DND-41 (cell line): ENCODE data around the gene ZNF878.
A peak's percentile ranks its signal among the peaks of the same experiment; 100 is the strongest.

Experiments
- ATAC-seq: fragments of 200-7000 bp; cut with Tn5 transposase; 3 replicates; pipeline ENCODE4 v1.9.1; 2021; ENCODE audit warnings: low read depth; ENCODE audit not compliant: insufficient read depth
- DNase-seq: peaks from one replicate; pipeline ENCODE4 v3.0.0-alpha.2; 2020
- H2AFZ ChIP-seq: 2 replicates; pipeline ENCODE4 v1.6.0; 2012; ENCODE audit warnings: low read depth, low read length
- H3K27ac ChIP-seq: 2 replicates; pipeline ENCODE4 v1.5.1; 2012; ENCODE audit warnings: low read length, inconsistent platforms
- H3K27me3 ChIP-seq: fragments of 200-600 bp; sonication (generic); 2 replicates; pipeline ENCODE4 v1.6.0; 2012; ENCODE audit warnings: low read length, mild to moderate bottlenecking, inconsistent platforms; ENCODE audit not compliant: insufficient read depth, poor library complexity
- H3K36me3 ChIP-seq: 2 replicates; pipeline ENCODE4 v1.5.1; 2012; ENCODE audit warnings: low read length, inconsistent platforms; ENCODE audit not compliant: insufficient read depth
- H3K4me1 ChIP-seq: 2 replicates; pipeline ENCODE4 v1.5.1; 2012; ENCODE audit warnings: mild to moderate bottlenecking, low read length; ENCODE audit not compliant: insufficient read depth
- H3K4me2 ChIP-seq: 2 replicates; pipeline ENCODE4 v1.6.0; 2012; ENCODE audit warnings: mild to moderate bottlenecking, moderate library complexity, low read length, inconsistent platforms; ENCODE audit not compliant: insufficient read depth
- H3K4me3 ChIP-seq, 2 experiments: fragments of 200-600 bp in 1 of 2; shearing (Covaris generic) in 1 of 2; 2 replicates each; pipeline ENCODE4 v1.5.1; 2012 to 2016; ENCODE audit warnings: inconsistent platforms in 2 of 2, low read length in 2 of 2, mild to moderate bottlenecking in 2 of 2, low read depth in 1 of 2, moderate library complexity in 1 of 2
- H3K79me2 ChIP-seq: 2 replicates; pipeline ENCODE4 v1.6.0; 2012; ENCODE audit warnings: low read length, inconsistent platforms; ENCODE audit not compliant: insufficient read depth
- H3K9ac ChIP-seq: 2 replicates; pipeline ENCODE4 v1.6.0; 2012; ENCODE audit warnings: low read depth, mild to moderate bottlenecking, inconsistent platforms, low read length, moderate library complexity
- H3K9me3 ChIP-seq: 2 replicates; pipeline ENCODE4 v1.5.1; 2012; ENCODE audit warnings: low read length, moderate library complexity, mild to moderate bottlenecking, inconsistent platforms; ENCODE audit not compliant: insufficient read depth, severe bottlenecking
- H4K20me1 ChIP-seq: 2 replicates; pipeline ENCODE4 v1.6.0; 2012; ENCODE audit warnings: low read length; ENCODE audit not compliant: insufficient read depth
- EZH2 ChIP-seq: IDR thresholded peaks from 3 replicates; pipeline ENCODE4 v1.6.1; 2012; ENCODE audit warnings: borderline replicate concordance, low read depth, mild to moderate bottlenecking, moderate library complexity, low read length, inconsistent platforms; ENCODE audit not compliant: severe bottlenecking
- TF ChIP-seq, protein P1 (sequence below): IDR thresholded peaks from 2 replicates; pipeline ENCODE4 v1.5.1; 2012; ENCODE audit warnings: borderline replicate concordance, low read length, moderate library complexity, mild to moderate bottlenecking; ENCODE audit not compliant: poor library complexity, severe bottlenecking; ENCODE audit errors: extremely low read depth

The ZNF878 gene

DNA sequence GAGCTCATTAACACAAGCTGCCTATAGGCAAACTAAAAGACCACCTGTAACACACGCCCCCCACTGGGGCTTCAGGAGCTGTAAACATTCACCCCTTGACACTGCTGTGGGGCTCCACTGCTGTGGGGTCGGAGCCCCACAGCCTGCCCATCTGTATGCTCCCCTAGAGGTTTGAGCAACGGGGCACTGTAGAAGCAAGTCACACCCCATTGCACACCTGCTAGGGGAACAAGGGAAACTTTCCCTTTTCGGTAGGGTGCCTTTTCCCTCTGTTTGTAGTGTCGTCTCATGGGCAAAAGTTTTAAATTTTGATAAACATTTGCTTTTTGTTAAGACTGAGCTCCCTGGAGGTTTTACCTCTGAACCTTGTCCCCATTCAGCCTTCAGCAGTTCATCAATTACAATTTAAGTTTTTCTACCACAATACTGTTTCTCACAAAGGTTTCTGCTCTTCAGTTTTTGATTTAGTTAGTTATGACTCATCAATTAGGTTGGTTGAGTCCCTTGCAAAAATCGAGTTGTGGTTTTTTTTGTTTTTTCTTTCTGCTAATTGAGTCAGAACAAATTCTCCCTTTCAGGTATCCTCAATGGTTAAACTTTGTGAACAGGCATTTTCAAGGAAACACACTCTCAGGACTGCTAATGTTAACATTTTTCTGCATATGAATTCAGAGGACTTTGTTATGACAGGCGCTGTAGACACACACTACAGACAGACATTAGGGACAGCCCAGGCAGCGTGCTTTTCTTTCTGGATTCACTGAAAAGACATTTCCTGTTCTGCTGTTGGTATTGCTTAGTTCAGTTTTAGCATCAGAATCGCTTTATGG is 52.4 kb downstream of the ZNF878 start:
- peaks cover 64% of the 10 kb centered on the region for H3K36me3 ChIP-seq
- no peak overlapping the region for H3K27ac ChIP-seq
- no peak overlapping the region for H3K9ac ChIP-seq
- H3K4me2 ChIP-seq: no peak overlapping the region
- TF ChIP-seq, protein P1, sequence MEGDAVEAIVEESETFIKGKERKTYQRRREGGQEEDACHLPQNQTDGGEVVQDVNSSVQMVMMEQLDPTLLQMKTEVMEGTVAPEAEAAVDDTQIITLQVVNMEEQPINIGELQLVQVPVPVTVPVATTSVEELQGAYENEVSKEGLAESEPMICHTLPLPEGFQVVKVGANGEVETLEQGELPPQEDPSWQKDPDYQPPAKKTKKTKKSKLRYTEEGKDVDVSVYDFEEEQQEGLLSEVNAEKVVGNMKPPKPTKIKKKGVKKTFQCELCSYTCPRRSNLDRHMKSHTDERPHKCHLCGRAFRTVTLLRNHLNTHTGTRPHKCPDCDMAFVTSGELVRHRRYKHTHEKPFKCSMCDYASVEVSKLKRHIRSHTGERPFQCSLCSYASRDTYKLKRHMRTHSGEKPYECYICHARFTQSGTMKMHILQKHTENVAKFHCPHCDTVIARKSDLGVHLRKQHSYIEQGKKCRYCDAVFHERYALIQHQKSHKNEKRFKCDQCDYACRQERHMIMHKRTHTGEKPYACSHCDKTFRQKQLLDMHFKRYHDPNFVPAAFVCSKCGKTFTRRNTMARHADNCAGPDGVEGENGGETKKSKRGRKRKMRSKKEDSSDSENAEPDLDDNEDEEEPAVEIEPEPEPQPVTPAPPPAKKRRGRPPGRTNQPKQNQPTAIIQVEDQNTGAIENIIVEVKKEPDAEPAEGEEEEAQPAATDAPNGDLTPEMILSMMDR: no peak
- TF ChIP-seq EZH2: no peak
- no peak overlapping the region for H3K4me3 ChIP-seq
- no peaks in the 10 kb centered on the region for H3K4me1 ChIP-seq
- ATAC-seq (no peak), DNase-seq (no peak)
- H3K79me2 ChIP-seq: peaks cover 66% of the 10 kb centered on the region
- H4K20me1 ChIP-seq: peaks cover 10% of the 10 kb centered on the region
- H3K9me3 ChIP-seq: no peaks in the 10 kb centered on the region
- no peak overlapping the region for H2AFZ ChIP-seq
- H3K27me3 ChIP-seq: no peaks in the 10 kb centered on the region

GRCh38 chr19:11995174-11995573 is 57.6 kb downstream of the ZNF878 start:
- Histone ChIP-seq H4K20me1 (peaks cover 34% of the 10 kb centered on the region), H3K4me3 (no peak overlapping the region), H3K27ac (no peak overlapping the region), H3K79me2 (peaks cover 97% of the 10 kb centered on the region), H3K36me3 (peaks cover 40% of the 10 kb centered on the region), H3K27me3 (no peaks in the 10 kb centered on the region), H3K9ac (no peak overlapping the region), H3K4me1 (peaks cover 15% of the 10 kb centered on the region), H3K4me2 (no peak overlapping the region), H3K9me3 (no peaks in the 10 kb centered on the region), H2AFZ (no peak overlapping the region)
- DNase-seq (peak; percentile 18), ATAC-seq (peak; percentile 58; the same call in 2 of the 3 replicates)
- no peak for TF ChIP-seq EZH2
- TF ChIP-seq, protein P1: no peak
